Aorta (tissue), 4 donors: ENCODE results near the gene MYO1H. TPM values are rescaled to one million over a fixed set of nuclear protein-coding genes. Genes with fewer than 3 reads are reported as not detected.

Experiments
- polyA plus RNA-seq, 2 donors: library from polyadenylated mRNA; stranded (reverse); fragments of 200-250 nt; gene quantifications; one replicate each; pipeline ENCODE4 v1.2.3, GENCODE V29; 2013
- total RNA-seq, 2 donors: library from RNA; stranded (reverse); fragmentation: NEBNext Ultra II Directional; extraction: Animal tissue kit (Norgen Biotek cat#: 25700); gene quantifications; one replicate each; pipeline ENCODE4 v1.2.1, GENCODE V29; 2021
- donor health status: healthy with polysubstance abuse.
- donor health status: Bipolar disorder and iron deficiency.
- donor health status: DM: no; HTN: no; CAD: no.
- donor health status: DM: yes; HTN: yes; CAD: no.

The MYO1H gene
- total and polyA plus RNA-seq, 4 donors, result not detected

Other genes with a start within 250 kb of the MYO1H start
- 10 to 100 TPM; 46.8 to 70.3 TPM for gene ACACB, start 231.3 kb upstream of the MYO1H start, total RNA-seq
- 10 to 100 TPM in 1 of 2 donors, 1 to 10 TPM in 1; 8.4 to 13.4 TPM for gene ACACB, start 231.3 kb upstream of the MYO1H start, polyA plus RNA-seq
- gene FOXN4, start 38.6 kb upstream of the MYO1H start, total RNA-seq, result not detected
- not detected for gene FOXN4, start 38.6 kb upstream of the MYO1H start, polyA plus RNA-seq
- 100 to 1,000 TPM; 157 to 199 TPM for gene KCTD10, start 129.4 kb downstream of the MYO1H start, total RNA-seq
- gene KCTD10, start 129.4 kb downstream of the MYO1H start, polyA plus RNA-seq, result 100 to 1,000 TPM in 1 of 2 donors, 10 to 100 TPM in 1; 79.7 to 172 TPM
- 10 to 100 TPM; 36.2 to 40.2 TPM for gene UBE3B, start 129.7 kb downstream of the MYO1H start, total RNA-seq
- gene UBE3B, start 129.7 kb downstream of the MYO1H start, polyA plus RNA-seq, result 10 to 100 TPM; 12.9 to 15.8 TPM
- 10 to 100 TPM; 17.8 to 26.4 TPM for gene MMAB, start 225.6 kb downstream of the MYO1H start, total RNA-seq
- gene MMAB, start 225.6 kb downstream of the MYO1H start, polyA plus RNA-seq, result 10 to 100 TPM; 30.9 to 32.8 TPM
- 10 to 100 TPM in 1 of 2 donors, 1 to 10 TPM in 1; 8.5 to 12.4 TPM for gene MVK, start 225.9 kb downstream of the MYO1H start, total RNA-seq
- gene MVK, start 225.9 kb downstream of the MYO1H start, polyA plus RNA-seq, result 10 to 100 TPM; 12.6 to 14.3 TPM